Esophagus muscularis mucosa (tissue), 4 donors: Measurements from ENCODE around the gene WWOX.

Experiments used
- EP300 ChIP-seq: sonication (generic); formaldehyde crosslinking; IDR thresholded peaks from one replicate; pipeline ENCODE4 v1.6.1; 2017; ENCODE audit warnings: antibody characterized with exemption
- POLR2A ChIP-seq: fragments of 450-650 bp; IDR thresholded peaks from one replicate; pipeline ENCODE4 v1.6.1; 2017; ENCODE audit warnings: antibody characterized with exemption, moderate library complexity, mild to moderate bottlenecking, low read depth
- POLR2AphosphoS5 ChIP-seq, 2 donors: sonication (generic); formaldehyde crosslinking; IDR thresholded peaks; one replicate each; pipeline ENCODE4 v1.6.1; 2017; ENCODE audit warnings: antibody characterized with exemption in 2 of 2
- TF ChIP-seq, protein P1 (sequence below), 3 experiments: fragments of 200-600 bp in 2 of 3; fragments of 450-650 bp in 1 of 3; sonication (generic) in 2 of 3; IDR thresholded peaks; one replicate each; pipeline ENCODE4 v1.5.1; 2017 to 2019; ENCODE audit warnings: antibody characterized with exemption in 3 of 3, mild to moderate bottlenecking in 2 of 3, moderate library complexity in 1 of 3

DNA sequence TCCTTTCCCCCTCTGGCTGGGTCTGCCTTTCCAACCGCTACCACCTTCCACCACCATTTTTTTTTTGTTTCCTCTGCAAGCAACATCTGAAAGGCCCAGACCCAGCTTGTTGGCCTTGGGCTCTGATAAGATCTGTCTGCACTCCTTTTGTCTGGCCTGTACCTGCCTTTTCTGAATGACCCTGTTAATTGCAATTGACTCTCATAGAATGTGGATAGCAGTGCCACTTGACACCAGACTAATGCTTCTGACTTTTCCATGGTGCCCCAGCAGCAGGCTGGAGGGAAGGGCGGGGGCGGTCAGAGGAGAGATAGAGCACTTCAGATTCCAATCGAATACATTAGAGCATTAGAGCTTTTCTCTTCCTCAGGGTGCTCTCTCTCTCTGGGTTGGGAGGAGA lies 538.9 kb downstream of the WWOX start:
- TF ChIP-seq POLR2AphosphoS5 (IDR thresholded peaks at IDR 0.05): no peak
- TF ChIP-seq, protein P1, sequence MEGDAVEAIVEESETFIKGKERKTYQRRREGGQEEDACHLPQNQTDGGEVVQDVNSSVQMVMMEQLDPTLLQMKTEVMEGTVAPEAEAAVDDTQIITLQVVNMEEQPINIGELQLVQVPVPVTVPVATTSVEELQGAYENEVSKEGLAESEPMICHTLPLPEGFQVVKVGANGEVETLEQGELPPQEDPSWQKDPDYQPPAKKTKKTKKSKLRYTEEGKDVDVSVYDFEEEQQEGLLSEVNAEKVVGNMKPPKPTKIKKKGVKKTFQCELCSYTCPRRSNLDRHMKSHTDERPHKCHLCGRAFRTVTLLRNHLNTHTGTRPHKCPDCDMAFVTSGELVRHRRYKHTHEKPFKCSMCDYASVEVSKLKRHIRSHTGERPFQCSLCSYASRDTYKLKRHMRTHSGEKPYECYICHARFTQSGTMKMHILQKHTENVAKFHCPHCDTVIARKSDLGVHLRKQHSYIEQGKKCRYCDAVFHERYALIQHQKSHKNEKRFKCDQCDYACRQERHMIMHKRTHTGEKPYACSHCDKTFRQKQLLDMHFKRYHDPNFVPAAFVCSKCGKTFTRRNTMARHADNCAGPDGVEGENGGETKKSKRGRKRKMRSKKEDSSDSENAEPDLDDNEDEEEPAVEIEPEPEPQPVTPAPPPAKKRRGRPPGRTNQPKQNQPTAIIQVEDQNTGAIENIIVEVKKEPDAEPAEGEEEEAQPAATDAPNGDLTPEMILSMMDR (IDR thresholded peaks at IDR 0.05): no peak
- TF ChIP-seq POLR2A: no peak
- no peak for TF ChIP-seq EP300
